Activated CD4-positive, CD25-positive, alpha-beta regulatory T cell treated with anti-CD3 and anti-CD28 coated beads, Interleukin-2, amount 50 U/mL, for 72 hours (primary cell): Measurements from ENCODE around the gene OR6C76.
"Not testable (repeated sequence)": the region's sequence is repeated elsewhere in the genome, so short reads cannot be mapped to it uniquely, and the experiment has no call there.

ENCODE experiments used
- DNase-seq: peaks from one replicate; pipeline ENCODE4 v3.0.0; 2021

The OR6C76 gene

GRCh38 chr12:55425954-55426353, at the start of gene OR6C76:
Gene OR6C76 (plus strand): TSS chr12:55426254. CDS start chr12:55426254, 0 bp downstream.
- no peak for DNase-seq

- DNase-seq: no peak
These were observed 40.2 kb upstream of the OR6C76 start for GRCh38 chr12:55385891-55386290.

- DNase-seq: no peak
These were observed 33.8 kb upstream of the OR6C76 start for GRCh38 chr12:55392032-55392795.

DNA sequence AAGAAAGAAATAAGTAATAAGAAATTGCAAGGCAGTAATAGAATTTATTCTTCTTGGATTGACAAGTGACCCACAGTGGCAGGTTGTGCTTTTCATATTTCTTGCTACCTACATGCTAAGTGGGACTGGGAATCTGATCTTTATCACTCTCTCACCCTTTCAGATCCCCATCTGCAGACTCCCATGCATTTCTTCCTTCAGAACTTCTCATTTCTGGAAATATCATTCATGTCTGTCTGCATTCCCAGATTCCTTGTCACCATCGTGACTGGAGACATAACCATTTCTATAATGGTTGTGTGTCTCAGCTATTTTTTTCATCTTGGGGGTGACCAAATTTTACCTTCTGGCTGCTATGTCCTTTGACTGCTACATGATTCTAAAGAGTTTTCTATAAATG, 29.7 kb upstream of the OR6C76 start:
- no peak for DNase-seq

GRCh38 chr12:55400229-55400628, 25.8 kb upstream of the OR6C76 start, which contains the start of gene OR6C65:
Gene OR6C65 (plus strand): TSS chr12:55400529. CDS start chr12:55400529, 0 bp downstream.
- DNase-seq: no peak

GRCh38 chr12:55407866-55408265, 18.2 kb upstream of the OR6C76 start:
- DNase-seq: no peak

DNA sequence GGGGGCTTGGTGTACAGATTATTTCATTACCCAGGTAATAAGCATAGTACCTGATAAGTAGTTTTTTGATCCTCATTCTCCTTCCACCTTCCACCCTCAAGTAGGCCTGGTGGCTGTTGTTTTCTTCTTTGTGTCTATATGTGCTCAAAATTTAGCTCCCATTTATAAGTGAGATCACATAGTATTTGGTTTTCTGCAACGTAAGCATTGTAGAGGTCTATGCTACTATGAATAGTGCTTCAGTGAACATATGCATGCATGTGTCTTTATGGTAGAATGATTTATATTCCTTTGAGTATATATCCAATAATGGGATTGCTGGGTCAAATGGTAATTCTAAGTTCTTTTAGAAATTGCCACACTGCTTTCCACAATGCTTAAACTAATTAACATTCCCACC, 16.9 kb upstream of the OR6C76 start:
- not testable (repeated sequence) for DNase-seq

DNA sequence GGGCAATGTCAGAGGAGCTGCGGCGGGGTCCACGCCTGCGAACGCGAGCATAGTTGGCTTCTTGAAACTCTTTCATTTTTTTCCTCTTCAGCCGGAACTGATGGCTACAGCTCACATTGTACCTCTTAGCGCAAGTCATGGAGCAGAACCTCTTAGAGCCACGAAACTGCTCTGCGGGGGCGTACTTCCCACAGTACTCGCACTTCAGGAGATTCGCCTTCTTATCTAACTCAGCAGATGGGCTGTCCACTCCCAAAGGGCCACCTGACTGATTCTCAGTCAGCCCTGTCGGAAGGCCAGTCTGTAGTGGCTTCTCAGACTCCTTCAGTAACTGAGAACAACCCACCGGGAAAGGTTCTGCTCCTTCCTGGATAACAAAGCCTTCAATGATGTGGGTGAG, 13.9 kb upstream of the OR6C76 start:
- DNase-seq: not testable (repeated sequence)

DNA sequence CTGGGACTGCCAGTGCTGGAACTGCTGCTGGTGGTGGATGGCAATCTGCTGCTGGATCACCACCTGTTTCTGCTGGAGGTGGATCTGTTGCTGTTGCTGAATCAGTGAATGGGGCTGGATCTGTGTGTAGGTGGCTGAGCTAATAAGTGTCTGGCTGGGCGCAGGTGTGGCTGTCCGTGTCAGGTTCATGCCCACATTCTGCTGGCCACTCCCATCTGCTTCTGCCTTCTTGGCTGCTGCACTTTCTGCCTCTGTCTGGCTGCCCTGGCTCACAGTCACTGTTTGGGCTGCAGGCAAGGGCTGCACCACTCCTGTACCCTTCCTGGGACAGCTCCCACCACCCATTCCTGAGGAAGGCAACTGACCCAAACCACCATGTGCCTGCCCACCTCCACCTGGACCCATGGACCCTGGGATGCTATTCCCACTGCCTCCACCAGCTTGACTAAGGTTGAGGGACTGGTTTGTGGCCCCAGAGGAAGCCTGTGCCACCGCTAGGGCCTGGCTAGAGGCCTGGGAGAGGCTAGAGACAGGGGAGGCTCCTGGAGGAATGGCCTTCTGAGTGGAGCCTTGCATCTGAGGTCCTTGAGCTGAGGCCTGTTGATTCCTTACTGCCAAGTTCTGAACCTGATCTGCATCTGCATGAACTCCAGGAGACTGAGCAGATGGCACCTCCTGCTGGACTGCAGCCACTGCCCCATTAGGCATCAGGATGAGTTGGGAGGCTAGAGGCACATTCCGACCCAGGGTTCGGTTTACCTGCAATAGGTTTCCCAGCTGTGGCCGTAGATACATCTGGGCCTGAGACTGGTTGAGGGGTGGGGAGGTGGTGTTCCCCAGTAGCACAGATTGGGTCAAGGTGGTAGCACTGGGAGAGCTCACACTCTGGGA, 12.3 kb upstream of the OR6C76 start:
- not testable (repeated sequence) for DNase-seq

- not testable (repeated sequence) for DNase-seq
These were observed 11.6 kb upstream of the OR6C76 start for GRCh38 chr12:55414396-55414823.

DNA sequence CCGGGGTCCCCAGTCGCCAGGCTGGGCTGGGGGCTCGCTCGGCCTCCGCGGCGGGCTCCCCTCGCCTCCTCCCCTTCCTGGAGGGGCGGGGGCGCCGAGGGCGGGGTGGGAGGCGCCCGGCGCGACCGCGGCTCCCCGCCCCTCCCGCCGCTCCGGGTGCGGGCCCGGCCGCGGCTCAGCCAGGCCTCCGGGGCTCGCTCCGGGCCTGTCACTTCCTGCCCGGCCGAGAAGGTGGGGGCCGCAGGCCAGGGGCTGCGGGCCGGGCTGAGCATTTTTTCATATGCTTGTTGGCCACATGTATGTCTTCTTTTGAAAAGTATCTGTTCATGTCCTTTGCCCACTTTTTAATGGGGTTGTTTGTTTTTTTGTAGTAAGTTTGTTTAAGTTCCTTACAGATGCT, 11.2 kb upstream of the OR6C76 start:
- DNase-seq: not testable (repeated sequence)

DNA sequence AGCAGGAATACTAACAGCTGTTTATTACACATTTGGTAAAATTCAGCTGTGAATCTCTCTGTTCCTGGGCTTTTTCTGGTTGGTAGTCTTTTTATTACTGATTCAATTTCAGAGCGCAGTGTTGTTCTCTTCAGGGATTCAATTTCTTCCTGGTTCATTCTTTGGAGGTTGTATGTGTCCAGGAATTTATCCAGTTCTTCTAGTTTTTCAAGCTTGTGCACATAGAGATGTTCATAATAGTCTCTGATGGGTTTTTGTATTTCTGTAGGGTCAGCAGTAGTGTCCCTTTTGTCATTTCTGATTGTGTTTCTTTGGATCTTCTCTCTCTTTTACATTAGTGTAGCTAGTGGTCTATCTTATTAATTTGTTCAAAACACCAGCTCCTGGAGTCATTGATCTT, 9.1 kb upstream of the OR6C76 start:
- DNase-seq: no peak

DNA sequence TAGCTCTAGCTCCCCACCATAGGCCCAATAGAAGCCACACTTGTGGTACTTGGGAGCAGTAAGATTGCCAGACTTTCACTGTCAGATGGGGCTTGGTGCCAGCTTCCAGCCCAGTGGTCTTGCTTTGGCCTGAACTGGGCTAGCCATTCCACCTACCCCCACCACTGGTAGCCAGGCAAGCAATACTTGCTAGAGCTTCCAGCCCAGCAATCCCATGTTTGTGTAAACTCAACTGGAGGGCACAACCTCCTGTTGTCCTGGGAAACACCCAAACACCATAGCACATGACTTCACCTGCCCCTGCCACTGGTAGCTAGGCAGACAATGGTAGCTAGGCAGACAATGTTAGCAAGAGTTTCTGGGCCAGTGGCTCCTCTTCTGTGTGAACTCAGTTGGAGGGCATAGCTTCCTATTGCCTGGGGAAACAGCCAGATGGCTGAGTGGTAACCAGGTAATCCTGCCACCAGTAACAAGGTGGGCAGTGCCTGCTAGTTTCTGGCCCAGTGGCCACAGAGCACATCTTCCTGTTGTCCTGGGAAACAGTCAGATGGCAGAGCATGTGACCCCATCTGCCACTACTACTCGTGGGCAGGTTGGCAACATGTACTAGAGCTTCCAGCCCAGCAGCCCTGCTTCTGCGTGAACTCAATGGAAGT, 5.6 kb upstream of the OR6C76 start:
- no peak for DNase-seq

GRCh38 chr12:55428331-55429243, 2.5 kb downstream of the OR6C76 start:
- DNase-seq: no peak

DNA sequence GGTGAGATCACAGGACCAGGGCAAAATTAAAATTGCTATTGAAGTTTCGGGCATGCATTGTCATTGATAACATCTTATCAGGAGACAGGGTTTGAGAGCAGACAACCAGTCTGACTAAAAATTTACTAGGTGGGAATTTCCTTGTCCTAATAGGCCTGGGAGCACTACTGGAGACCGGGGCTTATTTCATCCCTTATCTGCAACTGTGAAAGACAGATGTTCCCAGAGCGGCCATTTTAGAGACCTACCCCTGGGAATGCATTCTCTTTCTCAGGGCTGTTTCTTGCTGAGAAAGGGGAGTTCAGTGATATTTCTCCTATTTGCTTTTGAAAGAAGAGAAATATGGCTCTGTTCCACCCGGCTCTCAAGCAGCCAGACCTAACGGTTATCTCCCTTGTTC, 15.2 kb downstream of the OR6C76 start:
- not testable (repeated sequence) for DNase-seq

DNA sequence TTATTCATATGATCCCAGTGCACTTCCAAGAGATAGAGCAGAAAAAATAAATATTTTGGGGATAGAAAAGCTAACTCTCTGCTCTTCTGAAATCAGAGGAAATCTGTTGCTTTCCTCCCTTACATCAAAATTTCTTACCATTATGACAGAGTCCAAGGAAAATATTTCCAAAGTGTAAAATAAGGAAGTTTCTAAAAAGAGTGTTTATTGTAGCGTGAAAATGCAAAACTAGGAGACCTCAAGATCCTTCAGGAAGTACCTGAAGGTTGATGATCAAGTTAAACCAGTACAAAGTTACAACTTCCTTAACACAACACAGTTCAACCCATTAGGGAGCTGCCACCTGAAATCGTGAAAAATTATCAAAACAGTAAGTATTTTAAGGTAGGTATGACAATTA, 17.7 kb downstream of the OR6C76 start, which contains the start of gene OR6C2:
Gene OR6C2 (plus strand): TSS at position 301 of the 400 bp plus-strand sequence. CDS start 8,138 bp downstream, outside the sequence.
- no peak for DNase-seq

- DNase-seq: no peak
These were observed 19.3 kb downstream of the OR6C76 start for GRCh38 chr12:55445357-55445756.

- DNase-seq: no peak
These were observed 20.3 kb downstream of the OR6C76 start for GRCh38 chr12:55446326-55446725.

- no peak for DNase-seq
These were observed 22.8 kb downstream of the OR6C76 start for GRCh38 chr12:55448825-55449224.

DNA sequence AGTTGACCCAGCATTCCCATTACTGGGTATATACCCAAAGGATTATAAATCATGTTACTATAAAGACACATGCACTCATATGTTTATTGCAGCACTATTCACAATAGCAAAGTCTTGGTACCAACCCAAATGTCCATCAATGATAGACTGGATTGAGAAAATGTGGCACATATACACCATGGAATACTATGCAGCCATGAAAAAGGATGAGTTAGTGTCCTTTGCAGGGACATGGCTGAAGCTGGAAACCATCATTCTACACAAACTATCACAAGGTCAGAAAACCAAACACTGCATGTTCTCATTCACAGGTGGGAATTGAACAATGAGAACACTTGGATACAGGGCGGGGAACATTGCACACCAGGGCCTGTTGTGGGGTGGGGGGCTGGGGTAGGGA, 38.9 kb downstream of the OR6C76 start:
- not testable (repeated sequence) for DNase-seq

- DNase-seq: no peak
These were observed 41.8 kb downstream of the OR6C76 start for GRCh38 chr12:55467836-55468235.

- DNase-seq: no peak
These were observed 43.2 kb downstream of the OR6C76 start for GRCh38 chr12:55469291-55469690.
